Endothelial cell (in vitro differentiated cells): Measurements from ENCODE around the gene RPGR. TPM values are rescaled to one million over a fixed set of nuclear protein-coding genes. Genes with fewer than 3 reads are reported as not detected.

Experiments
- DNase-seq: peaks from one replicate; pipeline ENCODE4 v3.0.0; 2021; ENCODE audit warnings: low spot score
- H3K27ac Mint-ChIP-seq: one replicate; pipeline ENCODE4 v1.8.0; 2021; ENCODE audit warnings: mixed read lengths, inconsistent platforms; ENCODE audit not compliant: unreplicated experiment
- H3K27me3 Mint-ChIP-seq: one replicate; pipeline ENCODE4 v1.8.0; 2021; ENCODE audit warnings: mild to moderate bottlenecking, moderate library complexity, mixed read lengths, inconsistent platforms; ENCODE audit not compliant: unreplicated experiment
- H3K36me3 Mint-ChIP-seq: one replicate; pipeline ENCODE4 v1.8.0; 2021; ENCODE audit warnings: mild to moderate bottlenecking, low read depth, mixed read lengths, inconsistent platforms; ENCODE audit not compliant: unreplicated experiment
- H3K4me1 Mint-ChIP-seq: one replicate; pipeline ENCODE4 v1.8.0; 2021; ENCODE audit warnings: mild to moderate bottlenecking, mixed read lengths, inconsistent platforms; ENCODE audit not compliant: unreplicated experiment
- H3K4me3 Mint-ChIP-seq: one replicate; pipeline ENCODE4 v1.8.0; 2021; ENCODE audit warnings: mild to moderate bottlenecking, mixed read lengths, inconsistent platforms; ENCODE audit not compliant: unreplicated experiment
- H3K9me3 Mint-ChIP-seq: one replicate; pipeline ENCODE4 v1.8.0; 2021; ENCODE audit warnings: mixed read lengths, inconsistent platforms; ENCODE audit not compliant: unreplicated experiment
- total RNA-seq: library from RNA; stranded (reverse); fragmentation: NEBNext Ultra II Directional; extraction: Animal tissue kit (Norgen Biotek cat#: 25700); gene quantifications from one replicate; pipeline ENCODE4 v1.2.1, GENCODE V29; 2021; ENCODE audit not compliant: unreplicated experiment
- TF ChIP-seq, protein P1 (sequence below): fragments of 200-600 bp; sonication (generic); IDR thresholded peaks from one replicate; pipeline ENCODE4 v1.5.0; 2021; ENCODE audit warnings: antibody characterized with exemption; ENCODE audit not compliant: unreplicated experiment

The RPGR gene
- total RNA-seq, 1 donor from 2014 or later, result 17.2 TPM

DNA sequence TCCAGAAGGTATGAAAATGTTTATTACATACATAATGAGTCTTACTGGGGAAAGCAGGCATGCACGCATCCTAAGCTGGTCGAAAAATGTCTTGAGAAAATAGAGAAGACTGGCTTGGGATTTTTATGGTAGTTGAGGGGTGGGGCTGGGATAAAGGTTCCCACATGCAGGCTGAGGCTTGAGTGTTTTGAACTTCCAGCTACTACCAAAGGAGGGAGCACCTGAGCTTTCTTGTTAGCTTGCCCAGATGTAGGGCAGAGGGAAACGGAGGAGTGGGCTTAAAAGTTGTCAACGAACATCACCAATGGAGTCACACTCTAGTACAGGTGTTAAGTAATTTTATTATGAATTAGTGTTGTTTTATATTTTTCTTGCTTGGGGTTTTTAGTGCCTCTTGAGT, 67.1 kb downstream of the RPGR start:
- DNase-seq, result peak; percentile 30
- Mint-ChIP-seq H3K4me3 (no peak overlapping the region), H3K4me1 (no peaks in the 10 kb centered on the region), H3K36me3 (no peaks in the 10 kb centered on the region), H3K9me3 (no peaks in the 10 kb centered on the region), H3K27ac (no peak overlapping the region), H3K27me3 (peaks cover 3% of the 10 kb centered on the region)
- TF ChIP-seq, protein P1, sequence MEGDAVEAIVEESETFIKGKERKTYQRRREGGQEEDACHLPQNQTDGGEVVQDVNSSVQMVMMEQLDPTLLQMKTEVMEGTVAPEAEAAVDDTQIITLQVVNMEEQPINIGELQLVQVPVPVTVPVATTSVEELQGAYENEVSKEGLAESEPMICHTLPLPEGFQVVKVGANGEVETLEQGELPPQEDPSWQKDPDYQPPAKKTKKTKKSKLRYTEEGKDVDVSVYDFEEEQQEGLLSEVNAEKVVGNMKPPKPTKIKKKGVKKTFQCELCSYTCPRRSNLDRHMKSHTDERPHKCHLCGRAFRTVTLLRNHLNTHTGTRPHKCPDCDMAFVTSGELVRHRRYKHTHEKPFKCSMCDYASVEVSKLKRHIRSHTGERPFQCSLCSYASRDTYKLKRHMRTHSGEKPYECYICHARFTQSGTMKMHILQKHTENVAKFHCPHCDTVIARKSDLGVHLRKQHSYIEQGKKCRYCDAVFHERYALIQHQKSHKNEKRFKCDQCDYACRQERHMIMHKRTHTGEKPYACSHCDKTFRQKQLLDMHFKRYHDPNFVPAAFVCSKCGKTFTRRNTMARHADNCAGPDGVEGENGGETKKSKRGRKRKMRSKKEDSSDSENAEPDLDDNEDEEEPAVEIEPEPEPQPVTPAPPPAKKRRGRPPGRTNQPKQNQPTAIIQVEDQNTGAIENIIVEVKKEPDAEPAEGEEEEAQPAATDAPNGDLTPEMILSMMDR, result peak; percentile 17

DNA sequence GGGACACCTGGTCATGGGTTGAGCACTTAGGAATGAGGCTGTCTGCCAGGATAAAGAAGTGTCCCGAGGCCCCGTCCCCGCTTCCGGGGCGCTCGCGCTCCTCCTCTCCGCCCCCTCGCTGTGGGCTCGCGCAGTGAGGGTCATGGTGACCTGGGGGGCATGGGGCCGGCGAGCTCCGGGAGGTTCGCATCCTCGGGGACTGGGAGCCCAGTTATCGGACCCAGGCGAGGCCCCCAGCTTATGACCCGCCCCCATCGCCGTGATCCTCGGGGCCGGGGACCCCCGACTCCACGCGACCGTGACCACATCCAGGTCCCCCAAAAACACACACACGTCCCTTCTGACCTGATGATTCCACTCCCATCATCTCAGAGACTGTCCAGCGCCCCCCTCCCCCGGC, 71.3 kb downstream of the RPGR start:
- TF ChIP-seq, protein P1, result no peak
- H3K27ac Mint-ChIP-seq, result no peak overlapping the region

GRCh38 chrX:38249965-38250364, 77.3 kb downstream of the RPGR start:
- no peaks in the 10 kb centered on the region for H3K36me3 Mint-ChIP-seq
- H3K27ac Mint-ChIP-seq, result no peak overlapping the region
- H3K27me3 Mint-ChIP-seq, result no peaks in the 10 kb centered on the region
- DNase-seq, result no peak
- H3K9me3 Mint-ChIP-seq, result no peaks in the 10 kb centered on the region
- H3K4me3 Mint-ChIP-seq, result no peak overlapping the region
- TF ChIP-seq, protein P1, result no peak
- H3K4me1 Mint-ChIP-seq, result no peaks in the 10 kb centered on the region

More for the DNA sequence above, 71.3 kb downstream of the RPGR start:
- no peaks in the 10 kb centered on the region for H3K4me1 Mint-ChIP-seq
- no peaks in the 10 kb centered on the region for H3K9me3 Mint-ChIP-seq
- no peaks in the 10 kb centered on the region for H3K36me3 Mint-ChIP-seq
- no peak for DNase-seq
- no peak overlapping the region for H3K4me3 Mint-ChIP-seq
- peaks cover 4% of the 10 kb centered on the region for H3K27me3 Mint-ChIP-seq

DNA sequence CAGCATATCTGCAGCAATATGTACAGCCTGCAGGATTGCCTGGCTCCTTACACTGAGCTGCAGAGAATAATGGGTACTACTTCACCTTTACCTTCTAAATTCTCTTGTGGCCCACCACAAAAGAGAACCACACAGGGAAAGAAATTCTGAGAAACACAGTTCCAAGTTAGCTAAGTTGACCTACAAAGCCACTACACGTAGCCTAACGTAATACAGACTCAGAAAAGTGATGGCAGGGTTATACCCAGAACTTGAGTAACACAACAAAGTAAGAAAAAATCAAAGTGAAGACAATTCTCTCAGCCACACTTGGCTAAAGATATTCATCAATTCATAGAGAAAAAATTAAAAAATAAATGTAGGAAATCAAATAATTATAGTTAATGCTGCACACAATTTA, 80.3 kb downstream of the RPGR start:
- Mint-ChIP-seq H3K27ac (no peak overlapping the region), H3K4me1 (no peaks in the 10 kb centered on the region), H3K36me3 (no peaks in the 10 kb centered on the region), H3K27me3 (no peaks in the 10 kb centered on the region), H3K4me3 (no peak overlapping the region), H3K9me3 (no peaks in the 10 kb centered on the region)
- TF ChIP-seq, protein P1, result no peak
- no peak for DNase-seq

DNA sequence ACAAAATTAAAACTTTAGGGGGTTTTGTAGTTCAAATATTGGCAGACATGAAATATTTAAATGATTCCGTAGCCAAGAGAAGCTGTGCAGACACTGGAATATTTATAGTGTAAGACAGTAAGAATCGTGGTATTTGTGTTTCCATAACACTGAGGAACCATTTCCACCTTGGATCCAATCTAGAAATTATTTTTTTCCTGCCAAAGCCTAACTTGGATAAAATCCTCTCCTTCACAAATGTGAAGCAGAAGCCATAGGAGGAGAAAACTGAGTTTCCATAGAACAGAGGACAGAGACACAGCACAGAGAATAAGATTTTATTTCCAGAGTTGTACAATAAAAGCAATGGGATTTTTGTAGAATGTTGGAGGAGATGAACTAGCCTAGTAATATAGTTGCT, 86.8 kb downstream of the RPGR start:
- Mint-ChIP-seq H3K27me3 (no peaks in the 10 kb centered on the region), H3K27ac (no peak overlapping the region), H3K36me3 (no peaks in the 10 kb centered on the region), H3K9me3 (no peaks in the 10 kb centered on the region), H3K4me1 (no peaks in the 10 kb centered on the region), H3K4me3 (no peak overlapping the region)
- TF ChIP-seq, protein P1, result no peak
- no peak for DNase-seq
